IPS-15b (cell line): ENCODE measurements around the gene METTL8.
"Not testable (repeated sequence)": the region's sequence is repeated elsewhere in the genome, so short reads cannot be mapped to it uniquely, and the experiment has no call there.

Source experiments
- H3K27me3 ChIP-seq: one replicate; pipeline ENCODE4 v1.6.1; 2013; ENCODE audit warnings: low read length; ENCODE audit not compliant: control insufficient read depth, insufficient read depth
- H3K36me3 ChIP-seq: one replicate; pipeline ENCODE4 v1.6.1; 2013; ENCODE audit warnings: low read length; ENCODE audit not compliant: control insufficient read depth, insufficient read depth
- H3K4me1 ChIP-seq: one replicate; pipeline ENCODE4 v1.6.1; 2013; ENCODE audit warnings: mild to moderate bottlenecking, low read length; ENCODE audit not compliant: control insufficient read depth, insufficient read depth
- H3K4me3 ChIP-seq: one replicate; pipeline ENCODE4 v1.5.1; 2013; ENCODE audit warnings: low read depth, low read length
- H3K9ac ChIP-seq: one replicate; pipeline ENCODE4 v1.6.1; 2013; ENCODE audit warnings: low read depth, mild to moderate bottlenecking, low read length
- H3K9me3 ChIP-seq: one replicate; pipeline ENCODE4 v1.6.1; 2013; ENCODE audit warnings: mild to moderate bottlenecking, low read length; ENCODE audit not compliant: control insufficient read depth, insufficient read depth

Gene METTL8

GRCh38 chr2:171360905-171361304 lies 72.9 kb downstream of the METTL8 start:
- Histone ChIP-seq H3K36me3 (peaks cover 2% of the 10 kb centered on the region), H3K27me3 (no peaks in the 10 kb centered on the region), H3K4me1 (no peaks in the 10 kb centered on the region), H3K4me3 (no peak overlapping the region), H3K9ac (no peak overlapping the region), H3K9me3 (no peaks in the 10 kb centered on the region)

GRCh38 chr2:171353746-171354145 lies 80.0 kb downstream of the METTL8 start:
- H3K9ac ChIP-seq, H3K4me1 ChIP-seq, H3K4me3 ChIP-seq, H3K27me3 ChIP-seq, H3K36me3 ChIP-seq, H3K9me3 ChIP-seq: not testable (repeated sequence)

GRCh38 chr2:171348056-171348455 lies 85.7 kb downstream of the METTL8 start:
- Histone ChIP-seq H3K27me3 (no peaks in the 10 kb centered on the region), H3K36me3 (no peaks in the 10 kb centered on the region), H3K9ac (no peak overlapping the region), H3K4me1 (no peaks in the 10 kb centered on the region), H3K9me3 (no peaks in the 10 kb centered on the region), H3K4me3 (no peak overlapping the region)

- no peaks in the 10 kb centered on the region for H3K36me3 ChIP-seq
- no peaks in the 10 kb centered on the region for H3K27me3 ChIP-seq
- no peak overlapping the region for H3K4me3 ChIP-seq
- H3K9ac ChIP-seq, result no peak overlapping the region
- H3K4me1 ChIP-seq, result no peaks in the 10 kb centered on the region
- no peaks in the 10 kb centered on the region for H3K9me3 ChIP-seq
These were observed 86.2 kb downstream of the METTL8 start for GRCh38 chr2:171347591-171348032.

GRCh38 chr2:171346723-171347557 lies 86.8 kb downstream of the METTL8 start:
- Histone ChIP-seq H3K9ac (no peak overlapping the region), H3K4me1 (no peaks in the 10 kb centered on the region), H3K27me3 (no peaks in the 10 kb centered on the region), H3K9me3 (no peaks in the 10 kb centered on the region), H3K4me3 (no peak overlapping the region), H3K36me3 (no peaks in the 10 kb centered on the region)

GRCh38 chr2:171345971-171346722 lies 87.6 kb downstream of the METTL8 start:
- Histone ChIP-seq H3K27me3 (no peaks in the 10 kb centered on the region), H3K9ac (no peak overlapping the region), H3K9me3 (no peaks in the 10 kb centered on the region), H3K4me3 (no peak overlapping the region), H3K36me3 (no peaks in the 10 kb centered on the region), H3K4me1 (no peaks in the 10 kb centered on the region)

- Histone ChIP-seq H3K27me3 (no peaks in the 10 kb centered on the region), H3K4me1 (no peaks in the 10 kb centered on the region), H3K9ac (no peak overlapping the region), H3K9me3 (no peaks in the 10 kb centered on the region), H3K36me3 (no peaks in the 10 kb centered on the region), H3K4me3 (no peak overlapping the region)
These were observed 89.6 kb downstream of the METTL8 start for GRCh38 chr2:171344182-171344581.

GRCh38 chr2:171342067-171342413 lies 91.8 kb downstream of the METTL8 start:
- no peak overlapping the region for H3K9ac ChIP-seq
- no peaks in the 10 kb centered on the region for H3K27me3 ChIP-seq
- no peaks in the 10 kb centered on the region for H3K9me3 ChIP-seq
- no peaks in the 10 kb centered on the region for H3K4me1 ChIP-seq
- no peak overlapping the region for H3K4me3 ChIP-seq
- H3K36me3 ChIP-seq, result no peaks in the 10 kb centered on the region

- no peaks in the 10 kb centered on the region for H3K9me3 ChIP-seq
- H3K4me1 ChIP-seq, result no peaks in the 10 kb centered on the region
- H3K4me3 ChIP-seq, result no peak overlapping the region
- H3K9ac ChIP-seq, result no peak overlapping the region
- no peaks in the 10 kb centered on the region for H3K36me3 ChIP-seq
- no peaks in the 10 kb centered on the region for H3K27me3 ChIP-seq
These were observed 92.3 kb downstream of the METTL8 start for GRCh38 chr2:171341394-171342066.

GRCh38 chr2:171334946-171335345 lies 98.8 kb downstream of the METTL8 start:
- Histone ChIP-seq H3K9me3 (no peaks in the 10 kb centered on the region), H3K27me3 (no peaks in the 10 kb centered on the region), H3K4me1 (no peaks in the 10 kb centered on the region), H3K9ac (no peak overlapping the region), H3K4me3 (no peak overlapping the region), H3K36me3 (no peaks in the 10 kb centered on the region)

GRCh38 chr2:171334171-171334570 lies 99.6 kb downstream of the METTL8 start:
- Histone ChIP-seq H3K4me1 (no peaks in the 10 kb centered on the region), H3K9ac (no peak overlapping the region), H3K4me3 (no peak overlapping the region), H3K27me3 (no peaks in the 10 kb centered on the region), H3K9me3 (no peaks in the 10 kb centered on the region), H3K36me3 (no peaks in the 10 kb centered on the region)
